GM12892 (cell line): ENCODE data around the gene UPP1.

Source experiments
- POLR2A ChIP-seq: IDR thresholded peaks from 2 replicates; pipeline ENCODE4 v1.6.1; 2011; ENCODE audit warnings: low read depth, low read length, control low read depth
- POLR2AphosphoS5 ChIP-seq: IDR thresholded peaks from 2 replicates; pipeline ENCODE4 v1.6.1; 2011; ENCODE audit warnings: low read depth, low read length, control low read depth
- TAF1 ChIP-seq: IDR thresholded peaks from 2 replicates; pipeline ENCODE4 v1.6.1; 2011; ENCODE audit warnings: low read depth, mild to moderate bottlenecking, control low read depth, low read length, borderline replicate concordance

DNA sequence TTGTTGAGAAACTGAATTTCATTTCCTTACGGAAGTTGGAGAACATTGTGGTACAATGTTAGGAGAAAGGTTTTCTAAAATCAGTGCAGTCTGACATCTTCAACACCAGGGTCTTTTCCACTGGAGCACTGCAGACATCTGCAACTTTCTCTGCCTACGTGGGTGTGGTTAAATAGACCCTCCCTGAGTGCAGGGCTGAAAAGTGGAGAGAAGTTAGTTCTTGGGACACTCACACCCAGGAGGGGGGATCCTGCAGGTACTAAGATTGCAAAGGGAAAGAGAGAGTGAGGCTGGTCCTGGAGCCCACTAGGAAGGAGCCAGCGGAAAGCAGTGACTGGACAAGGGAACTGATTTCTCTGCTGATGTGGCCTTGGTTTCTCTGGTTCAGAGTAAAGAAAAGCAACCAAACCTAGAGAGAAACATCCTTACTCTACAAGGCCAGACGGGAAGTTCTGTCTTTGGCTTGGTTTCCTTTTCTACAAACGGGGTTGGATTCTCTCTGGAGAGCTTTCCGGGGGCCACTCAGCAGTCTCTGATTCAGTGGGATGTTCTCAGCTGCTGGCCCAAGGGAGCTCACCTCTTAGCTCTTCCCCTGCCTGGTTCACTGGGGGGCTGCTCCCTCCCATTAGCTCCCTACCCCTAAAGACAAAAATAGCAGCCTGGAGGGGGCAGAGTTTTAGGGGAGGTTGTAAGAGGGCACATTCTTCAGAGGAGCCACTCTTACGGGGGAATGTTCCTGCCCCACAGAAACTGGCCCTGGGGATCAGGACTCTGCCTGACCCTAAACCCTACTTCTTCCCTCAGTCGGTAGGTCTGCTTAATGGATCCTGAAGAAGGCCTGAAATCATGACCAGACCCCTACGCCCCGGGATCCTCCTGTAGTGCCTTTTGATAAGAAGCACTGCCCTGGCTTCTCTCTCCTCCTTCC, 2.7 kb downstream of the UPP1 start:
- TF ChIP-seq POLR2AphosphoS5 (no peak), POLR2A (no peak), TAF1 (no peak)
